GM19372 (cell line): ENCODE results near the gene MYLK2.

Source experiments
- ATAC-seq: cut with Tn5 transposase; IDR thresholded peaks from one replicate; pipeline ENCODE4 v1.9.1; 2021; ENCODE audit warnings: mild to moderate bottlenecking, low read depth, moderate library complexity; ENCODE audit not compliant: unreplicated experiment

MYLK2 gene

DNA sequence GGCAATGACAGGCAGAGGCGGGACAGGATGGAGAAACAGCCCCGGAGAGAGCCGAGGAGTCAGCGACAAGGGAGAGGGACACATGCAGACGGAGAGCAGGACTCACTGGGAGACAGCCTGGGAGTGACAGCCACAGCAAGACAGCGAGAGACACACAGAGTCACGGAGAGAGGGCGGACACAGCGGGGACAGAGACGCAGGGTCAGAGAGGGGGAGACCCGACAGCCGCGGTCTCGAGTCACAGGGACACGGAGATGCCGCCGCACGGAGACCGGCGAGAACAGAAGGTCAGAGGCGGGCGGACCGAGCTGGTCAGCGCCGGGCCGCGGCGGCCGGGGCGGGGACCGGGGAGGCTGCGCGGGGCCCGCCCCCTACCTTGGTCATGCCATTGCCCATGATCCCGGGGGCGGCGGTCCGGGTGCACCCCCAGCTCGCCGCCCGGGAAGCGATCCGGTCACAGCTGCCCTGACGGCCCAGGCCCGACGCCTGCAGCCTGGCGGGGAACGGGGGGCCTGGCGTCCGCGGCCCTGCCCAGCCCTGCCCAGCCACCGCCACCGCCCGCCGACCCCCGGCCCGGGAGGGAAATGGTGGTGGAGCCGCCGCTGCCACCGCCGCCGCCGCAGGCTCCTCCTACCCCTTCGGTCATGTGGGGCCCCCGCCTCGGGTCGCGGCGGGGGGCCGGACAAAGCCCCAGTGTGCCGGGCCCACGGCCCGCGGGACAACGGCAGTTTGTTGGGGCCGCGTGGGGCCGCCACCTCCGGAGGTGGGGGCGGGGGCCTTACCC lies 51.0 kb downstream of the MYLK2 start, which contains the start of the genes DUSP15 and TTLL9:
Gene DUSP15, minus strand, starts transcription at position 586 of the 784 bp plus-strand sequence. Its CDS starts 190 bp downstream, at position 396.
Gene TTLL9, plus strand, starts transcription at position 693 of the 784 bp plus-strand sequence. CDS start 493 bp downstream, outside the sequence.
- peak; percentile 47 for ATAC-seq

DNA sequence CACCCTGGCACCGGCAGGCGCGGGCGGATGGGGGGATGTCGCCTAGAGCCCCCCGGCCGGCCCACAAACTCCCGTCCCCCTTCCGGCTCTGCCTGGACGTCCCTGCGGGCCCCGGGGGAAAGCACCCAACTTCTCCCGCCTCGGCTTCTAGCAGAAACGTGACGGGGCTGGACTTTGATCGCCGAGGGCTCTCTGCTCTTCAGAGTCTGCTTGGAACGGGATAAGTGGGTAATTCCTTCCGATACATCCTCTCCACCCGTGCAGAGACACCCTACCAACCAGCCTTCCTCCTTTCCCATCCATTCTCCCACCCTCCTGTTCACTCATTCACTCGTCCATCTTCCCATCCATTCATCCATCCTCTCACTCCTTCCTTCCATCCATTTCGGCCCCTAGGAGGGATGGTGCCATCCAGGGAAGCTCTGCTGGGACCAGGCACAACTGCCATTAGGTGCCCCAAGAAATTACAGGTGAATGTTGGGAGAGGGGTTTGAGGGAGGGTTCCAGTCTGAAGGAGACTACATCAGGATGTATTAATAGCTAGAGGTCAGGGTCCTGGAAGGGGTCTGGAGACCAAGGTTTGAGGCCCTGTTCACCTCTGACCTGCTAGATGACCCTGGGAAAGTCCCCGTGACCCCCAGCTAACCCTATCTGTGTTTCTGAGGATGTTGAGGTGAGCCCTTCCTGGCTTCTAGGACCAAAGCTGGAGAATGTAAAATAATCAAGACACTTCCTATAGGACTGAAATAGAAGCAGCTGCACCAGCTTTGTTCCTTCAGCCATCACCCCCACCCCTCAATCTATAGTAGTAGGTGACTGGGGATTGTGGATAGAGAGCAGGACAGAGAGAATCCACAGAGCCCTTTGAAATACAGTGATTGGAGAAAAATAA lies 51.8 kb downstream of the MYLK2 start:
- no peak for ATAC-seq

DNA sequence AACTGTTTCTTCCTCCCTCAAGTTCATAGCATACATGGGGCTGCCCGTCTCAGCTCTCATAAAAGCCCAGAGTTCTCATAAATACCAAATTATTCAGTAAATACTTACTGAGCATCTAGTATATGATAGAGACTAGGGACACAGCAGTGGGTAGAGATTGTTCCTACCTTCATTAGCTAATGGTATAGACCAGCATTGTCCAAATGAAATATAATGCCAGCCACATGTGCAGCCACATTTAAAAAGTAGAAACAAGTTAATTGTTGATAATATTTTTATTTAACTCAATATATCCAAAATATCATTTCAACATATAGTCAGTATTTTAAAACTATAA lies 52.4 kb downstream of the MYLK2 start:
- no peak for ATAC-seq

DNA sequence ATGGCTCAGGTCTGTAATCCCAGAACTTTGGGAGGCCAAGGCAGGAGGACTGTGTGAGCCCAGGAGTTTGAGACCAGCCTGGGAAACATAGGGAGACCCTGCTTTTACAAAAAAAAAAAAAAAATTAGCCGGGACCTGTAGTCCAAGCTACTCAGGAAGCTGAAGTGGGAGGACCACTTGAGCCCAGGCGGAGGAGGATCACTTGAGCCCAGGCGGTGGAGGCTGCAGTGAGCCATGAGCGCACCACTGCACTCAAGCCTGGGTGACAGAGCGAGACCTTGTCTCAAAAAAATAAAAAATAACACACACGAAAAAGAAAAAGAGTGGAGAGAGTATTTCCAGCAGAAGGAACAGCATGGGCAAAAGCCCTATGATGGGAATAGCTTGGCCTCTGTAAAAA lies 53.2 kb downstream of the MYLK2 start:
- ATAC-seq: no peak

DNA sequence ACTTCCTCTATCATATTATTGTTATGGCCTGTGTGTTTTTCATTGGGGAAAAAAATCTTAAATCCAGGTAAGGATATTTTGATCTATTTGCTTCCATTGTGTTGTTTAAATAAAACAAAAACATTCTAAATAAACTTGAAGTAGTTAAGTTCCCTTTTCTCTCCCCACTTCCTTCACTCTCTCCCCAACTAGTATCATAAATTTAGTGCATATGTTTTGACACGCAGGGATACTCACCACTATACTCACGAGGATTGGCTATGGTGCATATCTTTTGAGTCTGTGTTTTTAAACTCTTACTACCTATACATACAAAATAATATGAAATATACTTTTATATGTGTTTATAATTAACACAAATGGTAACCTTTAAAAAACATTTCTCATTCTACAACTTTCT lies 56.5 kb downstream of the MYLK2 start:
- no peak for ATAC-seq

GRCh38 chr20:31877684-31878083 lies 58.5 kb downstream of the MYLK2 start:
- no peak for ATAC-seq

- ATAC-seq: peak; percentile 87
Measured at GRCh38 chr20:31879143-31879987, 60.2 kb downstream of the MYLK2 start.

DNA sequence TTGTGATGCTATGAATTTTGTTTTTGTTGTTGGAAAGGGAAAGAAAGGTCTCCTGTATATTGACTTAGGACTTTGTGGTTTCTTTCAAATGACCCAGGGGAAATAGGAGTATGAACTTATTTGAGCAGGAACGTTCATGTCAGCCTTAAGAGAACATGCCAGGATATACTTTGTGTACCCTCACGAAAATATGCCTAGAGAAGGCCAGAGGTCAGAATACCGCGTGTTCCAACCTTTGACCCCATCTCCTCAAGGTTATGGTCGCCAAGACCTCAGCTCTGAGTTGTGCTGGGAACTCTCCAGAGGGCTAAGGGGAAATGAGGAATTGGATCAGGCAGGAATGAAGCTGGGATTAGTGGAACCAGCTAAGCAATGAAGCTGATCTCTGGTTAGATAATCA lies 62.8 kb downstream of the MYLK2 start:
- ATAC-seq: no peak

DNA sequence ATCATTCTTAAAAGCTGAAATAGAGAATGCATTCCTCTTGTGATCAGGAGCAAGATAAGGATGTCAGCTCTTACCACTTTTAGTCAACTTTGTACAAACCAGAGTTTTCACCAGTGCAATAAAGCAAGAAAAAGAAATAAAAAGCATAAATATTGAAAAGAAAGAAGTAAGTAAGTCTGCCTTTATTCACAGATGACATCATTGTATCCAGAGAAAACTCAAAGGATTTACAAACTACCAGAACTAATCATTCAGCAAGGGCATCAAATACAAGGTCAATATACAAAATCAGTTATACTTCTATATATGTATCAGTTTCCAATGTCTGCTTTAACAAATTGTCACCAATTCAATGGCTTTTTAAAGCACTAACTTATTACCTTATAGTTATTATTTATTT lies 64.7 kb downstream of the MYLK2 start:
- no peak for ATAC-seq
